Activated naive CD4-positive, alpha-beta T cell treated with anti-CD3 and anti-CD28 coated beads, Interleukin-2, amount 50 U/mL, for 24 hours (primary cell): ENCODE results near the gene HPD.

Source experiments
- H3K27ac Mint-ChIP-seq: one replicate; pipeline ENCODE4 v1.8.0; 2021; ENCODE audit warnings: mild to moderate bottlenecking, mixed read lengths
- H3K27me3 Mint-ChIP-seq: one replicate; pipeline ENCODE4 v1.8.0; 2021; ENCODE audit warnings: mixed read lengths
- H3K36me3 Mint-ChIP-seq: one replicate; pipeline ENCODE4 v1.8.0; 2021; ENCODE audit warnings: mixed read lengths
- H3K4me1 Mint-ChIP-seq: one replicate; pipeline ENCODE4 v1.8.0; 2021; ENCODE audit warnings: mixed read lengths
- H3K4me3 Mint-ChIP-seq: one replicate; pipeline ENCODE4 v1.8.0; 2021; ENCODE audit warnings: mild to moderate bottlenecking, mixed read lengths
- H3K9me3 Mint-ChIP-seq: one replicate; pipeline ENCODE4 v1.8.0; 2021; ENCODE audit warnings: mixed read lengths

Gene HPD

GRCh38 chr12:121825041-121825523 is 33.6 kb downstream of the HPD start:
- Mint-ChIP-seq H3K27me3 (no peaks in the 10 kb centered on the region), H3K27ac (no peak overlapping the region)

GRCh38 chr12:121823727-121824115 is 34.9 kb downstream of the HPD start:
- Mint-ChIP-seq H3K27me3 (no peaks in the 10 kb centered on the region), H3K27ac (no peak overlapping the region), H3K36me3 (peaks cover 15% of the 10 kb centered on the region), H3K4me1 (peaks cover 4% of the 10 kb centered on the region), H3K9me3 (no peaks in the 10 kb centered on the region), H3K4me3 (no peak overlapping the region)

More at GRCh38 chr12:121825041-121825523, 33.6 kb downstream of the HPD start:
- no peaks in the 10 kb centered on the region for H3K9me3 Mint-ChIP-seq
- no peak overlapping the region for H3K4me3 Mint-ChIP-seq
- H3K4me1 Mint-ChIP-seq, result peaks cover 5% of the 10 kb centered on the region
- H3K36me3 Mint-ChIP-seq, result peaks cover 12% of the 10 kb centered on the region

GRCh38 chr12:121823101-121823726 is 35.4 kb downstream of the HPD start:
- Mint-ChIP-seq H3K4me3 (no peak overlapping the region), H3K4me1 (no peaks in the 10 kb centered on the region), H3K27ac (no peak overlapping the region), H3K27me3 (no peaks in the 10 kb centered on the region), H3K9me3 (no peaks in the 10 kb centered on the region), H3K36me3 (peaks cover 12% of the 10 kb centered on the region)

GRCh38 chr12:121822393-121823100 is 36.1 kb downstream of the HPD start:
- no peaks in the 10 kb centered on the region for H3K27me3 Mint-ChIP-seq
- no peak overlapping the region for H3K4me3 Mint-ChIP-seq
- H3K4me1 Mint-ChIP-seq, result no peaks in the 10 kb centered on the region
- no peaks in the 10 kb centered on the region for H3K9me3 Mint-ChIP-seq
- H3K36me3 Mint-ChIP-seq, result peaks cover 14% of the 10 kb centered on the region
- H3K27ac Mint-ChIP-seq, result no peak overlapping the region

GRCh38 chr12:121820056-121820455 is 38.6 kb downstream of the HPD start:
- Mint-ChIP-seq H3K36me3 (peaks cover 11% of the 10 kb centered on the region), H3K9me3 (no peaks in the 10 kb centered on the region), H3K4me1 (peaks cover 11% of the 10 kb centered on the region), H3K4me3 (no peak overlapping the region), H3K27me3 (no peaks in the 10 kb centered on the region), H3K27ac (no peak overlapping the region)

GRCh38 chr12:121819212-121819949 is 39.3 kb downstream of the HPD start:
- peaks cover 11% of the 10 kb centered on the region for H3K4me1 Mint-ChIP-seq
- no peak overlapping the region for H3K27ac Mint-ChIP-seq
- H3K27me3 Mint-ChIP-seq, result no peaks in the 10 kb centered on the region
- H3K9me3 Mint-ChIP-seq, result no peaks in the 10 kb centered on the region
- H3K36me3 Mint-ChIP-seq, result peaks cover 11% of the 10 kb centered on the region
- H3K4me3 Mint-ChIP-seq, result no peak overlapping the region

- Mint-ChIP-seq H3K27me3 (no peaks in the 10 kb centered on the region), H3K36me3 (peaks cover 11% of the 10 kb centered on the region), H3K4me3 (no peak overlapping the region), H3K27ac (no peak overlapping the region), H3K9me3 (no peaks in the 10 kb centered on the region), H3K4me1 (peaks cover 23% of the 10 kb centered on the region)
Measured at GRCh38 chr12:121817648-121818043, 41.0 kb downstream of the HPD start.

GRCh38 chr12:121816925-121817647 is 41.6 kb downstream of the HPD start:
- peaks cover 26% of the 10 kb centered on the region for H3K4me1 Mint-ChIP-seq
- no peaks in the 10 kb centered on the region for H3K27me3 Mint-ChIP-seq
- H3K4me3 Mint-ChIP-seq, result no peak overlapping the region
- H3K27ac Mint-ChIP-seq, result no peak overlapping the region
- H3K36me3 Mint-ChIP-seq, result peaks cover 11% of the 10 kb centered on the region
- H3K9me3 Mint-ChIP-seq, result no peaks in the 10 kb centered on the region

- Mint-ChIP-seq H3K27me3 (no peaks in the 10 kb centered on the region), H3K4me3 (no peak overlapping the region), H3K27ac (no peak overlapping the region), H3K4me1 (peaks cover 33% of the 10 kb centered on the region), H3K9me3 (no peaks in the 10 kb centered on the region), H3K36me3 (peaks cover 7% of the 10 kb centered on the region)
Measured at GRCh38 chr12:121815263-121815662, 43.4 kb downstream of the HPD start.

- H3K4me3 Mint-ChIP-seq, result no peak overlapping the region
- peaks cover 7% of the 10 kb centered on the region for H3K36me3 Mint-ChIP-seq
- H3K4me1 Mint-ChIP-seq, result peaks cover 35% of the 10 kb centered on the region
- no peaks in the 10 kb centered on the region for H3K27me3 Mint-ChIP-seq
- H3K27ac Mint-ChIP-seq, result no peak overlapping the region
- no peaks in the 10 kb centered on the region for H3K9me3 Mint-ChIP-seq
Measured at GRCh38 chr12:121814429-121815119, 44.1 kb downstream of the HPD start.

GRCh38 chr12:121813951-121814350 is 44.7 kb downstream of the HPD start:
- Mint-ChIP-seq H3K27ac (no peak overlapping the region), H3K4me1 (peaks cover 39% of the 10 kb centered on the region), H3K9me3 (no peaks in the 10 kb centered on the region), H3K27me3 (no peaks in the 10 kb centered on the region), H3K4me3 (no peak overlapping the region), H3K36me3 (peaks cover 6% of the 10 kb centered on the region)

- Mint-ChIP-seq H3K36me3 (peaks cover 9% of the 10 kb centered on the region), H3K27ac (peak overlapping the region; percentile 23), H3K4me3 (peak overlapping the region; percentile 85), H3K9me3 (no peaks in the 10 kb centered on the region), H3K27me3 (no peaks in the 10 kb centered on the region), H3K4me1 (peaks cover 44% of the 10 kb centered on the region)
Measured at GRCh38 chr12:121812921-121813896, 45.5 kb downstream of the HPD start.

- peaks cover 8% of the 10 kb centered on the region for H3K36me3 Mint-ChIP-seq
- H3K27me3 Mint-ChIP-seq, result no peaks in the 10 kb centered on the region
- H3K27ac Mint-ChIP-seq, result no peak overlapping the region
- H3K4me1 Mint-ChIP-seq, result peaks cover 50% of the 10 kb centered on the region
- H3K9me3 Mint-ChIP-seq, result no peaks in the 10 kb centered on the region
- peak overlapping the region; percentile 85 for H3K4me3 Mint-ChIP-seq
Measured at GRCh38 chr12:121812320-121812871, 46.3 kb downstream of the HPD start.
